WTC11 (cell line): Measurements from ENCODE around the gene ZBTB47. TPM values are rescaled to one million over a fixed set of nuclear protein-coding genes. Genes with fewer than 3 reads are reported as not detected.

Experiments
- ATAC-seq: fragments of 200-7000 bp; cut with Tn5 transposase; 2 replicates; pipeline ENCODE4 v1.10.0; 2021; ENCODE audit warnings: mild to moderate bottlenecking, moderate library complexity
- CTCF ChIA-PET: fragments of 300-600 bp; sonication (Branson Sonifier 250); formaldehyde crosslinking; loops from one replicate; lab custom pipeline; 2021; ENCODE audit warnings: antibody characterized with exemption; lab: Charles Lee
- POLR2A ChIA-PET: fragments of 350-600 bp; sonication (Branson Sonifier 250); formaldehyde crosslinking; loops from one replicate; lab custom pipeline; 2021; ENCODE audit warnings: antibody characterized with exemption; lab: Charles Lee
- DNase-seq: peaks from one replicate; pipeline ENCODE4 v3.0.0; 2021; ENCODE audit warnings: low spot score
- H3K27ac Mint-ChIP-seq: 2 replicates; pipeline ENCODE4 v1.8.0; 2021; ENCODE audit warnings: mixed read lengths
- H3K27me3 Mint-ChIP-seq: 2 replicates; pipeline ENCODE4 v1.8.0; 2021; ENCODE audit warnings: low read depth, mild to moderate bottlenecking, moderate library complexity, mixed read lengths
- H3K36me3 Mint-ChIP-seq: 2 replicates; pipeline ENCODE4 v1.8.0; 2021; ENCODE audit warnings: mixed read lengths
- H3K4me1 Mint-ChIP-seq: 2 replicates; pipeline ENCODE4 v1.8.0; 2022; ENCODE audit warnings: mixed read lengths
- H3K4me3 Mint-ChIP-seq: 2 replicates; pipeline ENCODE4 v1.8.0; 2021; ENCODE audit warnings: mild to moderate bottlenecking, moderate library complexity, mixed read lengths
- H3K9me3 Mint-ChIP-seq: 2 replicates; pipeline ENCODE4 v1.8.0; 2021; ENCODE audit warnings: mixed read lengths
- ATF1 ChIP-seq: sonication (generic); formaldehyde crosslinking; IDR thresholded peaks from 2 replicates; pipeline ENCODE4 v1.8.1; 2023; ENCODE audit warnings: mild to moderate bottlenecking, moderate library complexity, missing genetic modification reagents
- FOXJ3 ChIP-seq: sonication (generic); formaldehyde crosslinking; IDR thresholded peaks from 2 replicates; pipeline ENCODE4 v1.9.0; 2021; ENCODE audit warnings: missing genetic modification reagents, mild to moderate bottlenecking, borderline replicate concordance
- JAZF1 ChIP-seq: fragments of 250-450 bp; sonication (Bioruptor Pico); IDR thresholded peaks from 2 replicates; pipeline ENCODE4 v1.9.0; 2021; ENCODE audit warnings: moderate library complexity, mild to moderate bottlenecking, inconsistent platforms
- JUN ChIP-seq: sonication (generic); formaldehyde crosslinking; IDR thresholded peaks from 2 replicates; pipeline ENCODE4 v1.8.0; 2023; ENCODE audit warnings: mild to moderate bottlenecking, missing genetic modification reagents
- KAT7 ChIP-seq: sonication (generic); formaldehyde crosslinking; IDR thresholded peaks from 2 replicates; pipeline ENCODE4 v1.8.1; 2023; ENCODE audit warnings: missing genetic modification reagents, mild to moderate bottlenecking, borderline replicate concordance
- NR2C2 ChIP-seq: sonication (generic); formaldehyde crosslinking; IDR thresholded peaks from 2 replicates; pipeline ENCODE4 v1.8.0; 2022; ENCODE audit warnings: mild to moderate bottlenecking, missing genetic modification reagents
- NR3C1 ChIP-seq: sonication (generic); formaldehyde crosslinking; conservative IDR thresholded peaks from 2 replicates; pipeline ENCODE4 v1.8.1; 2023; ENCODE audit warnings: low read depth, mild to moderate bottlenecking, missing genetic modification reagents
- PRRX2 ChIP-seq: fragments of 250-450 bp; sonication (Bioruptor Pico); IDR thresholded peaks from 2 replicates; pipeline ENCODE4 v1.8.0; 2021; ENCODE audit warnings: mild to moderate bottlenecking
- SMAD4 ChIP-seq: sonication (generic); formaldehyde crosslinking; IDR thresholded peaks from 2 replicates; pipeline ENCODE4 v1.8.0; 2022; ENCODE audit warnings: mild to moderate bottlenecking, missing genetic modification reagents
- SOX15 ChIP-seq: fragments of 250-450 bp; sonication (Bioruptor Pico); IDR thresholded peaks from 2 replicates; pipeline ENCODE4 v1.9.0; 2021; ENCODE audit warnings: mild to moderate bottlenecking
- TCF7 ChIP-seq: sonication (generic); formaldehyde crosslinking; IDR thresholded peaks from 2 replicates; pipeline ENCODE4 v1.8.0; 2022; ENCODE audit warnings: mild to moderate bottlenecking, low read depth, missing genetic modification reagents, moderate library complexity
- TEAD1 ChIP-seq: sonication (generic); formaldehyde crosslinking; IDR thresholded peaks from 2 replicates; pipeline ENCODE4 v1.8.0; 2022; ENCODE audit warnings: mild to moderate bottlenecking, missing genetic modification reagents
- ZBTB21 ChIP-seq: sonication (generic); formaldehyde crosslinking; IDR thresholded peaks from 2 replicates; pipeline ENCODE4 v1.8.1; 2023; ENCODE audit warnings: mild to moderate bottlenecking, missing genetic modification reagents, borderline replicate concordance
- ZNF121 ChIP-seq: sonication (generic); formaldehyde crosslinking; IDR thresholded peaks from 2 replicates; pipeline ENCODE4 v1.8.0; 2023; ENCODE audit warnings: missing genetic modification reagents
- ZNF396 ChIP-seq: fragments of 250-450 bp; sonication (Bioruptor Pico); IDR thresholded peaks from 2 replicates; pipeline ENCODE4 v1.8.0; 2021; ENCODE audit warnings: mild to moderate bottlenecking, moderate library complexity, borderline replicate concordance
- total RNA-seq: library from RNA; stranded (reverse); gene quantifications from 3 replicates; pipeline ENCODE4 v1.2.3, GENCODE V29; 2021
- TF ChIP-seq, protein P1 (sequence below): sonication (generic); formaldehyde crosslinking; IDR thresholded peaks from 2 replicates; pipeline ENCODE4 v1.8.0; 2022; ENCODE audit warnings: missing genetic modification reagents
- TF ChIP-seq, protein P2 (sequence below): fragments of 250-450 bp; sonication (Bioruptor Pico); IDR thresholded peaks from 2 replicates; pipeline ENCODE4 v1.8.0; 2021; ENCODE audit warnings: mild to moderate bottlenecking
- TF ChIP-seq, protein P3 (sequence below): fragments of 200-600 bp; IDR thresholded peaks from 2 replicates; pipeline ENCODE4 v1.8.0; 2022; ENCODE audit warnings: antibody characterized with exemption
- TF ChIP-seq, protein P4 (sequence below): sonication (generic); formaldehyde crosslinking; IDR thresholded peaks from 2 replicates; pipeline ENCODE4 v1.8.1; 2022; ENCODE audit warnings: low read depth, missing genetic modification reagents, borderline replicate concordance
- TF ChIP-seq, protein P5 (sequence below): fragments of 250-450 bp; sonication (Bioruptor Pico); IDR thresholded peaks from 2 replicates; pipeline ENCODE4 v1.9.0; 2021; ENCODE audit warnings: mild to moderate bottlenecking
- TF ChIP-seq, protein P6 (sequence below): fragments of 250-450 bp; sonication (Bioruptor Pico); conservative IDR thresholded peaks from 2 replicates; pipeline ENCODE4 v1.9.0; 2021; ENCODE audit warnings: mild to moderate bottlenecking
- TF ChIP-seq, protein P7 (sequence below): sonication (generic); formaldehyde crosslinking; conservative IDR thresholded peaks from 2 replicates; pipeline ENCODE4 v1.8.1; 2022; ENCODE audit warnings: mild to moderate bottlenecking, missing genetic modification reagents
- TF ChIP-seq, protein P8 (sequence below): sonication (generic); formaldehyde crosslinking; IDR thresholded peaks from 2 replicates; pipeline ENCODE4 v1.8.0; 2023; ENCODE audit warnings: missing genetic modification reagents
- TF ChIP-seq, protein P9 (sequence below): sonication (generic); formaldehyde crosslinking; IDR thresholded peaks from 2 replicates; pipeline ENCODE4 v1.8.1; 2023; ENCODE audit warnings: mild to moderate bottlenecking, missing genetic modification reagents

Gene ZBTB47
- total RNA-seq, 1 experiment from 2014 or later = 5.2 TPM

DNA sequence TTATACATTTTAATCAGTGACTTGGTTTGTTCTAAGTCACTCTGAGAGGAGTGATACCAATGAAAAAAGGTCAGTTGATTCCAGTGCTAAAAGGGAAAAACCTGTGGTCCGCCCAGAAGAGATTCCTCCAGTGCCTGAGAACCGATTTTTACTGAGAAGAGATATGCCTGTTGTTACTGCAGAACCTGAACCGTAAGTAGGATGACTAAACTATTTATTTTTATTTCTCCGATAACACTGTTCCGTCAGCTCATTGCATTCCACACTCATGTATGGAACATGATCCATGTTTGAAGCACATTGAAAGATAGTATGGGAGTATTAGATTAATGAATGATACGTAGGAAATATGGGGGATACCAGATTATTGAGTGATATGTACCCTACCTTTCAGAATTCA is 20.0 kb upstream of the ZBTB47 start (continued):
- TF ChIP-seq, protein P1, sequence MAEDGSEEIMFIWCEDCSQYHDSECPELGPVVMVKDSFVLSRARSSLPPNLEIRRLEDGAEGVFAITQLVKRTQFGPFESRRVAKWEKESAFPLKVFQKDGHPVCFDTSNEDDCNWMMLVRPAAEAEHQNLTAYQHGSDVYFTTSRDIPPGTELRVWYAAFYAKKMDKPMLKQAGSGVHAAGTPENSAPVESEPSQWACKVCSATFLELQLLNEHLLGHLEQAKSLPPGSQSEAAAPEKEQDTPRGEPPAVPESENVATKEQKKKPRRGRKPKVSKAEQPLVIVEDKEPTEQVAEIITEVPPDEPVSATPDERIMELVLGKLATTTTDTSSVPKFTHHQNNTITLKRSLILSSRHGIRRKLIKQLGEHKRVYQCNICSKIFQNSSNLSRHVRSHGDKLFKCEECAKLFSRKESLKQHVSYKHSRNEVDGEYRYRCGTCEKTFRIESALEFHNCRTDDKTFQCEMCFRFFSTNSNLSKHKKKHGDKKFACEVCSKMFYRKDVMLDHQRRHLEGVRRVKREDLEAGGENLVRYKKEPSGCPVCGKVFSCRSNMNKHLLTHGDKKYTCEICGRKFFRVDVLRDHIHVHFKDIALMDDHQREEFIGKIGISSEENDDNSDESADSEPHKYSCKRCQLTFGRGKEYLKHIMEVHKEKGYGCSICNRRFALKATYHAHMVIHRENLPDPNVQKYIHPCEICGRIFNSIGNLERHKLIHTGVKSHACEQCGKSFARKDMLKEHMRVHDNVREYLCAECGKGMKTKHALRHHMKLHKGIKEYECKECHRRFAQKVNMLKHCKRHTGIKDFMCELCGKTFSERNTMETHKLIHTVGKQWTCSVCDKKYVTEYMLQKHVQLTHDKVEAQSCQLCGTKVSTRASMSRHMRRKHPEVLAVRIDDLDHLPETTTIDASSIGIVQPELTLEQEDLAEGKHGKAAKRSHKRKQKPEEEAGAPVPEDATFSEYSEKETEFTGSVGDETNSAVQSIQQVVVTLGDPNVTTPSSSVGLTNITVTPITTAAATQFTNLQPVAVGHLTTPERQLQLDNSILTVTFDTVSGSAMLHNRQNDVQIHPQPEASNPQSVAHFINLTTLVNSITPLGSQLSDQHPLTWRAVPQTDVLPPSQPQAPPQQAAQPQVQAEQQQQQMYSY (CRISPR knock-in tag) = no peak
- TF ChIP-seq ZBTB21 (CRISPR knock-in tag) (no peak), ATF1 (CRISPR knock-in tag) (no peak), NR2C2 (no peak)
- TF ChIP-seq, protein P2, sequence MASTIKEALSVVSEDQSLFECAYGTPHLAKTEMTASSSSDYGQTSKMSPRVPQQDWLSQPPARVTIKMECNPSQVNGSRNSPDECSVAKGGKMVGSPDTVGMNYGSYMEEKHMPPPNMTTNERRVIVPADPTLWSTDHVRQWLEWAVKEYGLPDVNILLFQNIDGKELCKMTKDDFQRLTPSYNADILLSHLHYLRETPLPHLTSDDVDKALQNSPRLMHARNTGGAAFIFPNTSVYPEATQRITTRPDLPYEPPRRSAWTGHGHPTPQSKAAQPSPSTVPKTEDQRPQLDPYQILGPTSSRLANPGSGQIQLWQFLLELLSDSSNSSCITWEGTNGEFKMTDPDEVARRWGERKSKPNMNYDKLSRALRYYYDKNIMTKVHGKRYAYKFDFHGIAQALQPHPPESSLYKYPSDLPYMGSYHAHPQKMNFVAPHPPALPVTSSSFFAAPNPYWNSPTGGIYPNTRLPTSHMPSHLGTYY (CRISPR knock-in tag) = no peak

DNA sequence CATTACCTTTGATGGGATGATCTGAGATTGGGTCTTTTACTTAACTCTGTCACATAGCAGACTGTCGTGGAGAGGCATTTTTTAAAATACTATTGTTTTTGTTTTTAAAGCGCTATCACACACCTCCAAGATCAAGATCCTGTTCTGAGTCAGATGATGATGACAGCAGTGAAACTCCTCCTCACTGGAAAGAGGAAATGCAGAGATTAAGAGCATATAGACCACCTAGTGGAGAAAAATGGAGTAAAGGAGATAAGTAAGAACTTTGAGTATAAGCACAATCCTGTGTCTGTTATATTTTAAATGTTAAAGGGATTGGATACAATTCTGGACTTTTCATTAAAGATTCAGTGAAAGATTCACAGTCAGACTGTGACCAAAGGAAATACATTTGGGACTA is 18.4 kb upstream of the ZBTB47 start:
- ATAC-seq = no peak
- Mint-ChIP-seq H3K9me3 (no peaks in the 10 kb centered on the region), H3K27ac (no peak overlapping the region), H3K36me3 (peaks cover 43% of the 10 kb centered on the region), H3K27me3 (no peaks in the 10 kb centered on the region), H3K4me3 (no peak overlapping the region), H3K4me1 (peaks cover 18% of the 10 kb centered on the region)
- ChIA-PET CTCF (interaction anchor here (1.4 kb wide), 1 partner anchor 22 kb away, joined by 4 read pairs; no protein-coding TSS in a partner anchor), POLR2A (no interaction called here)
- DNase-seq = no peak
- TF ChIP-seq FOXJ3 (CRISPR knock-in tag) (no peak), JAZF1 (CRISPR knock-in tag) (no peak), TCF7 (CRISPR knock-in tag) (no peak), JUN (no peak), TEAD1 (no peak), NR3C1 (CRISPR knock-in tag) (no peak), PRRX2 (CRISPR knock-in tag) (no peak), KAT7 (no peak), ZNF121 (CRISPR knock-in tag) (no peak), SMAD4 (CRISPR knock-in tag) (no peak), ZNF396 (CRISPR knock-in tag) (no peak), SOX15 (CRISPR knock-in tag) (no peak)
- TF ChIP-seq, protein P3, sequence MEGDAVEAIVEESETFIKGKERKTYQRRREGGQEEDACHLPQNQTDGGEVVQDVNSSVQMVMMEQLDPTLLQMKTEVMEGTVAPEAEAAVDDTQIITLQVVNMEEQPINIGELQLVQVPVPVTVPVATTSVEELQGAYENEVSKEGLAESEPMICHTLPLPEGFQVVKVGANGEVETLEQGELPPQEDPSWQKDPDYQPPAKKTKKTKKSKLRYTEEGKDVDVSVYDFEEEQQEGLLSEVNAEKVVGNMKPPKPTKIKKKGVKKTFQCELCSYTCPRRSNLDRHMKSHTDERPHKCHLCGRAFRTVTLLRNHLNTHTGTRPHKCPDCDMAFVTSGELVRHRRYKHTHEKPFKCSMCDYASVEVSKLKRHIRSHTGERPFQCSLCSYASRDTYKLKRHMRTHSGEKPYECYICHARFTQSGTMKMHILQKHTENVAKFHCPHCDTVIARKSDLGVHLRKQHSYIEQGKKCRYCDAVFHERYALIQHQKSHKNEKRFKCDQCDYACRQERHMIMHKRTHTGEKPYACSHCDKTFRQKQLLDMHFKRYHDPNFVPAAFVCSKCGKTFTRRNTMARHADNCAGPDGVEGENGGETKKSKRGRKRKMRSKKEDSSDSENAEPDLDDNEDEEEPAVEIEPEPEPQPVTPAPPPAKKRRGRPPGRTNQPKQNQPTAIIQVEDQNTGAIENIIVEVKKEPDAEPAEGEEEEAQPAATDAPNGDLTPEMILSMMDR = no peak
- TF ChIP-seq, protein P4, sequence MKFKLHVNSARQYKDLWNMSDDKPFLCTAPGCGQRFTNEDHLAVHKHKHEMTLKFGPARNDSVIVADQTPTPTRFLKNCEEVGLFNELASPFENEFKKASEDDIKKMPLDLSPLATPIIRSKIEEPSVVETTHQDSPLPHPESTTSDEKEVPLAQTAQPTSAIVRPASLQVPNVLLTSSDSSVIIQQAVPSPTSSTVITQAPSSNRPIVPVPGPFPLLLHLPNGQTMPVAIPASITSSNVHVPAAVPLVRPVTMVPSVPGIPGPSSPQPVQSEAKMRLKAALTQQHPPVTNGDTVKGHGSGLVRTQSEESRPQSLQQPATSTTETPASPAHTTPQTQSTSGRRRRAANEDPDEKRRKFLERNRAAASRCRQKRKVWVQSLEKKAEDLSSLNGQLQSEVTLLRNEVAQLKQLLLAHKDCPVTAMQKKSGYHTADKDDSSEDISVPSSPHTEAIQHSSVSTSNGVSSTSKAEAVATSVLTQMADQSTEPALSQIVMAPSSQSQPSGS (CRISPR knock-in tag) = no peak
- TF ChIP-seq, protein P5, sequence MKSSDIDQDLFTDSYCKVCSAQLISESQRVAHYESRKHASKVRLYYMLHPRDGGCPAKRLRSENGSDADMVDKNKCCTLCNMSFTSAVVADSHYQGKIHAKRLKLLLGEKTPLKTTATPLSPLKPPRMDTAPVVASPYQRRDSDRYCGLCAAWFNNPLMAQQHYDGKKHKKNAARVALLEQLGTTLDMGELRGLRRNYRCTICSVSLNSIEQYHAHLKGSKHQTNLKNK (CRISPR knock-in tag) = no peak
- TF ChIP-seq, protein P6, sequence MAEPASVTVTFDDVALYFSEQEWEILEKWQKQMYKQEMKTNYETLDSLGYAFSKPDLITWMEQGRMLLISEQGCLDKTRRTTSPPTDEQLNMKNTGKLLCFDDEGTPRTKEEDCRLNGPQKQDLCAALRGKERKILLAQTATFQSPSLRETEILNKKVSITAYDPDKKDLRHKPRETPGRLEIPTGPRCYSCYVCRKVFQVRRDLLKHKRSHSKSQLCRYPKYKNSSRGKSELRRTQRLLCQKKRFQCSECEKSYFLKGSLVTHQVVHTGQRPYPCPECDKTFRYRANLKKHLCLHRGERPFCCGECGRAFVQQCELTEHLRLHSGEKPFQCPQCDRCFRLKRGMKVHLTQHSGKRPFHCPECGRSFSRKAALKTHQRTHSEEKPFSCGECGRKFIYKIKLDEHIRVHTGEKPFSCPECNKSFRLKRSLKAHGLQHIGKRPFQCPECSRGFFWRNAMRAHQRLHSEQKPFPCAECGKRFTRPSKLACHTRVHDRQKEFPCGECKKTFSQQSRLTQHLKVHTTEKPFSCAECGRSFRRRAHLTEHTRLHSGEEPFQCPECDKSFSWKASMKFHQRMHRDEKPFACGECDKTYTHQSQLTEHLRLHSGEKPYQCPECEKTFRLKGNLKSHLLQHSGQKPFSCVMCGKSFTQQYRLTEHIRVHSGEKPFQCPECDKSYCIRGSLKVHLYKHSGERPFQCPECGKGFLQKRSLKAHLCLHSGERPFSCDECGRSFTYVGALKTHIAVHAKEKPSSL (CRISPR knock-in tag) = no peak
- TF ChIP-seq, protein P7, sequence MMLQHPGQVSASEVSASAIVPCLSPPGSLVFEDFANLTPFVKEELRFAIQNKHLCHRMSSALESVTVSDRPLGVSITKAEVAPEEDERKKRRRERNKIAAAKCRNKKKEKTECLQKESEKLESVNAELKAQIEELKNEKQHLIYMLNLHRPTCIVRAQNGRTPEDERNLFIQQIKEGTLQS = no peak
- TF ChIP-seq, protein P8, sequence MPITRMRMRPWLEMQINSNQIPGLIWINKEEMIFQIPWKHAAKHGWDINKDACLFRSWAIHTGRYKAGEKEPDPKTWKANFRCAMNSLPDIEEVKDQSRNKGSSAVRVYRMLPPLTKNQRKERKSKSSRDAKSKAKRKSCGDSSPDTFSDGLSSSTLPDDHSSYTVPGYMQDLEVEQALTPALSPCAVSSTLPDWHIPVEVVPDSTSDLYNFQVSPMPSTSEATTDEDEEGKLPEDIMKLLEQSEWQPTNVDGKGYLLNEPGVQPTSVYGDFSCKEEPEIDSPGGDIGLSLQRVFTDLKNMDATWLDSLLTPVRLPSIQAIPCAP = no peak
- TF ChIP-seq, protein P9, sequence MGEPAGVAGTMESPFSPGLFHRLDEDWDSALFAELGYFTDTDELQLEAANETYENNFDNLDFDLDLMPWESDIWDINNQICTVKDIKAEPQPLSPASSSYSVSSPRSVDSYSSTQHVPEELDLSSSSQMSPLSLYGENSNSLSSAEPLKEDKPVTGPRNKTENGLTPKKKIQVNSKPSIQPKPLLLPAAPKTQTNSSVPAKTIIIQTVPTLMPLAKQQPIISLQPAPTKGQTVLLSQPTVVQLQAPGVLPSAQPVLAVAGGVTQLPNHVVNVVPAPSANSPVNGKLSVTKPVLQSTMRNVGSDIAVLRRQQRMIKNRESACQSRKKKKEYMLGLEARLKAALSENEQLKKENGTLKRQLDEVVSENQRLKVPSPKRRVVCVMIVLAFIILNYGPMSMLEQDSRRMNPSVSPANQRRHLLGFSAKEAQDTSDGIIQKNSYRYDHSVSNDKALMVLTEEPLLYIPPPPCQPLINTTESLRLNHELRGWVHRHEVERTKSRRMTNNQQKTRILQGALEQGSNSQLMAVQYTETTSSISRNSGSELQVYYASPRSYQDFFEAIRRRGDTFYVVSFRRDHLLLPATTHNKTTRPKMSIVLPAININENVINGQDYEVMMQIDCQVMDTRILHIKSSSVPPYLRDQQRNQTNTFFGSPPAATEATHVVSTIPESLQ = no peak
